ENCODE results near the gene GDNF.

DNA sequence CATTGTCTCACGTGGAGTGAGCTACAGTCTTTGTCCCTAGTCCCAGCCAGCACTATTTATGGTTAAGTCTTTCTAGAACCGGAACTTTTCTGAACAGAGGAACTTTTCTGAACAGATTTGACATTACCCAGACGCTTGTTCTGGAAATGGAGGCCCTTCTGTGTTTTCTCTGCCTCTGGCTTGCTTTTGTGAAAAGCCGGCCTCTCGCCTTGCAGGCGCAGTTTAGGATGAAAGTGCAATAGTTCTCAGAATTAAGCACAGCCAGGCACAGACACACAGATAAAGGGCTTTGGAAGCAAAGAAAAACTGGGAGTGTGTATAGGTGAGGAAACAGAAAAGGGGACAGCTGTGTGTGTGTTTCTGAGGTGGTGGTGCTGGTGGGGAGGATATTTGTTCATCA lies 5.9 kb downstream of the GDNF start:
- TF ChIP-seq POLR2AphosphoS5 (IDR thresholded peaks at IDR 0.05; ENCODE audit: low read depth) (no peak), CTCF (conservative IDR thresholded peaks at IDR 0.05; ENCODE audit: low read depth in 2 of 2) (no peak), EZH2 (IDR thresholded peaks at IDR 0.05; ENCODE audit: low read depth, unreplicated experiment) (peak; percentile 85), EZH2phosphoT487 (IDR thresholded peaks at IDR 0.05; ENCODE audit: unreplicated experiment) (no peak), CREB1 (CRISPR knock-in tag; IDR thresholded peaks at IDR 0.05; ENCODE audit: low read depth) (no peak), ZNF331 (CRISPR knock-in tag; IDR thresholded peaks at IDR 0.05; ENCODE audit: low read depth) (no peak), JUNB (IDR thresholded peaks at IDR 0.05; ENCODE audit: unreplicated experiment) (no peak)
- TF ChIP-seq, protein P1, sequence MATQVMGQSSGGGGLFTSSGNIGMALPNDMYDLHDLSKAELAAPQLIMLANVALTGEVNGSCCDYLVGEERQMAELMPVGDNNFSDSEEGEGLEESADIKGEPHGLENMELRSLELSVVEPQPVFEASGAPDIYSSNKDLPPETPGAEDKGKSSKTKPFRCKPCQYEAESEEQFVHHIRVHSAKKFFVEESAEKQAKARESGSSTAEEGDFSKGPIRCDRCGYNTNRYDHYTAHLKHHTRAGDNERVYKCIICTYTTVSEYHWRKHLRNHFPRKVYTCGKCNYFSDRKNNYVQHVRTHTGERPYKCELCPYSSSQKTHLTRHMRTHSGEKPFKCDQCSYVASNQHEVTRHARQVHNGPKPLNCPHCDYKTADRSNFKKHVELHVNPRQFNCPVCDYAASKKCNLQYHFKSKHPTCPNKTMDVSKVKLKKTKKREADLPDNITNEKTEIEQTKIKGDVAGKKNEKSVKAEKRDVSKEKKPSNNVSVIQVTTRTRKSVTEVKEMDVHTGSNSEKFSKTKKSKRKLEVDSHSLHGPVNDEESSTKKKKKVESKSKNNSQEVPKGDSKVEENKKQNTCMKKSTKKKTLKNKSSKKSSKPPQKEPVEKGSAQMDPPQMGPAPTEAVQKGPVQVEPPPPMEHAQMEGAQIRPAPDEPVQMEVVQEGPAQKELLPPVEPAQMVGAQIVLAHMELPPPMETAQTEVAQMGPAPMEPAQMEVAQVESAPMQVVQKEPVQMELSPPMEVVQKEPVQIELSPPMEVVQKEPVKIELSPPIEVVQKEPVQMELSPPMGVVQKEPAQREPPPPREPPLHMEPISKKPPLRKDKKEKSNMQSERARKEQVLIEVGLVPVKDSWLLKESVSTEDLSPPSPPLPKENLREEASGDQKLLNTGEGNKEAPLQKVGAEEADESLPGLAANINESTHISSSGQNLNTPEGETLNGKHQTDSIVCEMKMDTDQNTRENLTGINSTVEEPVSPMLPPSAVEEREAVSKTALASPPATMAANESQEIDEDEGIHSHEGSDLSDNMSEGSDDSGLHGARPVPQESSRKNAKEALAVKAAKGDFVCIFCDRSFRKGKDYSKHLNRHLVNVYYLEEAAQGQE (IDR thresholded peaks at IDR 0.05; ENCODE audit: unreplicated experiment): no peak
- TF ChIP-seq, protein P2, sequence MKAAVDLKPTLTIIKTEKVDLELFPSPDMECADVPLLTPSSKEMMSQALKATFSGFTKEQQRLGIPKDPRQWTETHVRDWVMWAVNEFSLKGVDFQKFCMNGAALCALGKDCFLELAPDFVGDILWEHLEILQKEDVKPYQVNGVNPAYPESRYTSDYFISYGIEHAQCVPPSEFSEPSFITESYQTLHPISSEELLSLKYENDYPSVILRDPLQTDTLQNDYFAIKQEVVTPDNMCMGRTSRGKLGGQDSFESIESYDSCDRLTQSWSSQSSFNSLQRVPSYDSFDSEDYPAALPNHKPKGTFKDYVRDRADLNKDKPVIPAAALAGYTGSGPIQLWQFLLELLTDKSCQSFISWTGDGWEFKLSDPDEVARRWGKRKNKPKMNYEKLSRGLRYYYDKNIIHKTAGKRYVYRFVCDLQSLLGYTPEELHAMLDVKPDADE (IDR thresholded peaks at IDR 0.05): no peak
